HepG2 (cell line): ENCODE results near the gene C14orf93. TPM values are rescaled to one million over a fixed set of nuclear protein-coding genes. Genes with fewer than 3 reads are reported as not detected.

Experiments used
- ATF1 ChIP-seq: IDR thresholded peaks from 2 replicates; pipeline ENCODE4 v1.6.1; 2016; ENCODE audit warnings: mild to moderate bottlenecking, control low read depth
- CREB1 ChIP-seq, 2 experiments: fragments of 450-650 bp in 1 of 2; IDR thresholded peaks; 2 replicates each; pipeline ENCODE4 v1.6.1; 2016 to 2017; ENCODE audit warnings: control low read depth in 1 of 2, mild to moderate bottlenecking in 1 of 2, missing compliant biosample characterization in 1 of 2, missing genetic modification characterization in 1 of 2
- ELF3 ChIP-seq: IDR thresholded peaks from 2 replicates; pipeline ENCODE4 v1.6.1; 2016; ENCODE audit warnings: missing genetic modification reagents, missing compliant biosample characterization
- KDM4B ChIP-seq: sonication (generic); formaldehyde crosslinking; IDR thresholded peaks from 2 replicates; pipeline ENCODE4 v1.4.0; 2020; ENCODE audit warnings: missing genetic modification reagents
- MED13 ChIP-seq: sonication (generic); formaldehyde crosslinking; IDR thresholded peaks from 2 replicates; pipeline ENCODE4 v1.5.0; 2020; ENCODE audit warnings: missing genetic modification reagents
- NAIF1 ChIP-seq: sonication (generic); formaldehyde crosslinking; IDR thresholded peaks from 2 replicates; pipeline ENCODE4 v1.5.0; 2020; ENCODE audit warnings: mild to moderate bottlenecking, missing genetic modification reagents, borderline replicate concordance
- PITX1 ChIP-seq: sonication (generic); formaldehyde crosslinking; IDR thresholded peaks from 2 replicates; pipeline ENCODE4 v1.5.1; 2020; ENCODE audit warnings: mild to moderate bottlenecking, missing genetic modification reagents
- POLR2G ChIP-seq: fragments of 200-400 bp; formaldehyde crosslinking; IDR thresholded peaks from 2 replicates; pipeline ENCODE4 v1.6.1; 2018; ENCODE audit warnings: mild to moderate bottlenecking, low read depth, low read length, moderate library complexity
- RCOR2 ChIP-seq: IDR thresholded peaks from 2 replicates; pipeline ENCODE4 v1.6.1; 2016; ENCODE audit warnings: missing biosample characterization, missing genetic modification reagents
- RFXAP ChIP-seq: sonication (generic); formaldehyde crosslinking; IDR thresholded peaks from 2 replicates; pipeline ENCODE4 v1.4.0; 2020; ENCODE audit warnings: missing genetic modification reagents, borderline replicate concordance
- SP2 ChIP-seq: sonication (generic); formaldehyde crosslinking; IDR thresholded peaks from 2 replicates; pipeline ENCODE4 v1.5.1; 2020; ENCODE audit warnings: mild to moderate bottlenecking, missing genetic modification reagents
- USF2 ChIP-seq, 2 experiments: sonication (generic) in 1 of 2; formaldehyde crosslinking in 1 of 2; IDR thresholded peaks; 2 replicates each; pipeline versions ENCODE4 v1.5.1 to v1.6.1; 2011 to 2020; ENCODE audit warnings: borderline replicate concordance in 1 of 2, low read depth in 1 of 2, low read length in 1 of 2, mild to moderate bottlenecking in 1 of 2, missing genetic modification reagents in 1 of 2, moderate library complexity in 1 of 2
- XRCC5 ChIP-seq: fragments of 200-400 bp; formaldehyde crosslinking; optimal IDR thresholded peaks from 2 replicates; pipeline ENCODE3; 2017; ENCODE audit warnings: mild to moderate bottlenecking, low read length
- YEATS4 ChIP-seq: sonication (generic); formaldehyde crosslinking; IDR thresholded peaks from 2 replicates; pipeline ENCODE4 v1.4.0; 2020; ENCODE audit warnings: missing genetic modification reagents, borderline replicate concordance
- ZGPAT ChIP-seq: IDR thresholded peaks from 2 replicates; pipeline ENCODE4 v1.6.1; 2016; ENCODE audit warnings: mild to moderate bottlenecking
- ZNF256 ChIP-seq: sonication (generic); formaldehyde crosslinking; conservative IDR thresholded peaks from 2 replicates; pipeline ENCODE4 v1.4.0; 2020; ENCODE audit warnings: missing genetic modification reagents
- ZNF329 ChIP-seq: sonication (generic); formaldehyde crosslinking; IDR thresholded peaks from 2 replicates; pipeline ENCODE4 v1.9.0; 2021; ENCODE audit warnings: low read depth, mild to moderate bottlenecking, missing genetic modification reagents
- ZNF354B ChIP-seq: sonication (generic); formaldehyde crosslinking; IDR thresholded peaks from 2 replicates; pipeline ENCODE4 v1.8.0; 2022; ENCODE audit warnings: mild to moderate bottlenecking, missing genetic modification reagents
- ZNF430 ChIP-seq: sonication (generic); formaldehyde crosslinking; IDR thresholded peaks from 2 replicates; pipeline ENCODE4 v1.9.0; 2021; ENCODE audit warnings: mild to moderate bottlenecking, missing genetic modification reagents
- ZNF749 ChIP-seq: sonication (generic); formaldehyde crosslinking; IDR thresholded peaks from 2 replicates; pipeline ENCODE4 v1.8.0; 2022; ENCODE audit warnings: mild to moderate bottlenecking, missing genetic modification reagents, moderate library complexity, borderline replicate concordance
- ZNF761 ChIP-seq: sonication (generic); formaldehyde crosslinking; conservative IDR thresholded peaks from 2 replicates; pipeline ENCODE4 v1.4.0; 2020; ENCODE audit warnings: mild to moderate bottlenecking, missing genetic modification reagents
- ZNF879 ChIP-seq: sonication (generic); formaldehyde crosslinking; IDR thresholded peaks from 2 replicates; pipeline ENCODE4 v1.8.1; 2023; ENCODE audit warnings: missing genetic modification reagents
- polyA plus RNA-seq, 8 experiments: library from polyadenylated mRNA; depleted of rRNA in 3 of 8; stranded (reverse) in 7 of 8; unstranded in 1 of 8; fragments of >200 nt; fragmentation: Illumina TruSeq in 4 of 8; extraction: Trizol in 4 of 8; gene quantifications; 2 replicates each; pipeline versions ENCODE4 v1.2.1 to v1.2.3, GENCODE V29; 2011 to 2016; ENCODE audit warnings: low read depth in 4 of 8, missing spikeins in 1 of 8, mixed read lengths in 1 of 8; ENCODE audit not compliant: insufficient read depth in 1 of 8
- total RNA-seq, 5 experiments: library from RNA; depleted of rRNA; stranded (reverse); fragments of >200 nt; fragmentation: Illumina TruSeq; extraction: Trizol; gene quantifications; 2 replicates each; pipeline ENCODE4 v1.2.3, GENCODE V29; 2016; ENCODE audit warnings: low read depth in 1 of 5
- TF ChIP-seq, protein P1 (sequence below): sonication (generic); formaldehyde crosslinking; IDR thresholded peaks from 2 replicates; pipeline ENCODE4 v1.4.0; 2020; ENCODE audit warnings: missing genetic modification reagents, borderline replicate concordance
- TF ChIP-seq, protein P2 (sequence below): sonication (generic); formaldehyde crosslinking; IDR thresholded peaks from 2 replicates; pipeline ENCODE4 v1.8.0; 2022; ENCODE audit warnings: mild to moderate bottlenecking, missing genetic modification reagents, moderate library complexity

Gene C14orf93
- total and polyA plus RNA-seq, 2 of the 13 experiments (the other 11 are each of a cell fraction or from before 2014, with no cell fraction given), result 11.4 to 22.5 TPM

- TF ChIP-seq, protein P1, sequence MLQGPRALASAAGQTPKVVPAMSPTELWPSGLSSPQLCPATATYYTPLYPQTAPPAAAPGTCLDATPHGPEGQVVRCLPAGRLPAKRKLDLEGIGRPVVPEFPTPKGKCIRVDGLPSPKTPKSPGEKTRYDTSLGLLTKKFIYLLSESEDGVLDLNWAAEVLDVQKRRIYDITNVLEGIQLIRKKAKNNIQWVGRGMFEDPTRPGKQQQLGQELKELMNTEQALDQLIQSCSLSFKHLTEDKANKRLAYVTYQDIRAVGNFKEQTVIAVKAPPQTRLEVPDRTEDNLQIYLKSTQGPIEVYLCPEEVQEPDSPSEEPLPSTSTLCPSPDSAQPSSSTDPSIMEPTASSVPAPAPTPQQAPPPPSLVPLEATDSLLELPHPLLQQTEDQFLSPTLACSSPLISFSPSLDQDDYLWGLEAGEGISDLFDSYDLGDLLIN (CRISPR knock-in tag), result no peak
- no peak for TF ChIP-seq ZNF256 (CRISPR knock-in tag)
- TF ChIP-seq SP2 (CRISPR knock-in tag), result no peak
- peak; percentile 82 for TF ChIP-seq XRCC5
- no peak for TF ChIP-seq ZNF879 (CRISPR knock-in tag)
- TF ChIP-seq CREB1 (IDR thresholded peaks at IDR 0.05), result peak; percentile 60; the same call in 1 of the 2 replicates
- no peak for TF ChIP-seq CREB1 (CRISPR knock-in tag; IDR thresholded peaks at IDR 0.05)
- TF ChIP-seq ZNF761 (CRISPR knock-in tag), result peak; percentile 33
- peak; percentile 91 for TF ChIP-seq RCOR2 (CRISPR knock-in tag)
- TF ChIP-seq ZNF430 (CRISPR knock-in tag), result no peak
- peak; percentile 98 for TF ChIP-seq ZGPAT (CRISPR knock-in tag)
- no peak for TF ChIP-seq ZNF354B (CRISPR knock-in tag)
- TF ChIP-seq YEATS4 (CRISPR knock-in tag), result no peak
- peak; percentile 29; the same call in 1 of the 2 replicates for TF ChIP-seq USF2 (IDR thresholded peaks at IDR 0.05; ENCODE audit: low read depth, low read length)
- TF ChIP-seq USF2 (CRISPR knock-in tag; IDR thresholded peaks at IDR 0.05; ENCODE audit: borderline replicate concordance), result no peak
- TF ChIP-seq ZNF329 (CRISPR knock-in tag), result no peak
- no peak for TF ChIP-seq NAIF1 (CRISPR knock-in tag)
- TF ChIP-seq, protein P2, sequence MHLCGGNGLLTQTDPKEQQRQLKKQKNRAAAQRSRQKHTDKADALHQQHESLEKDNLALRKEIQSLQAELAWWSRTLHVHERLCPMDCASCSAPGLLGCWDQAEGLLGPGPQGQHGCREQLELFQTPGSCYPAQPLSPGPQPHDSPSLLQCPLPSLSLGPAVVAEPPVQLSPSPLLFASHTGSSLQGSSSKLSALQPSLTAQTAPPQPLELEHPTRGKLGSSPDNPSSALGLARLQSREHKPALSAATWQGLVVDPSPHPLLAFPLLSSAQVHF (CRISPR knock-in tag), result no peak
- no peak for TF ChIP-seq RFXAP (CRISPR knock-in tag)
- TF ChIP-seq MED13 (CRISPR knock-in tag), result no peak
- peak; percentile 85 for TF ChIP-seq POLR2G
- peak; percentile 94 for TF ChIP-seq KDM4B
- no peak for TF ChIP-seq ATF1 (CRISPR knock-in tag)
- no peak for TF ChIP-seq ZNF749
- TF ChIP-seq PITX1 (CRISPR knock-in tag), result peak; percentile 92
- peak; percentile 95 for TF ChIP-seq ELF3 (CRISPR knock-in tag)
These were observed 33.1 kb downstream of the C14orf93 start (continued) for GRCh38 chr14:22976620-22977433.
